H1 (cell line): ENCODE data around the gene MRTO4.

Experiments
- CHD1 ChIP-seq: IDR thresholded peaks from 2 replicates; pipeline ENCODE4 v1.6.1; 2012; ENCODE audit warnings: low read depth, low read length, improper control_type of control experiment
- CHD2 ChIP-seq: IDR thresholded peaks from 2 replicates; pipeline ENCODE4 v1.6.1; 2012; ENCODE audit warnings: low read length, improper control_type of control experiment
- HDAC2 ChIP-seq, 2 experiments: fragments of 300-600 bp in 1 of 2; sonication (generic) in 1 of 2; IDR thresholded peaks; 2 replicates each; pipeline ENCODE4 v1.6.1; 2011 to 2012; ENCODE audit warnings: low read depth in 2 of 2, low read length in 2 of 2, mild to moderate bottlenecking in 2 of 2, moderate library complexity in 2 of 2, borderline replicate concordance in 1 of 2, inconsistent platforms in 1 of 2
- POLR2A ChIP-seq, 2 experiments: IDR thresholded peaks; 1 replicate in 1 of 2; 2 replicates in 1 of 2; pipeline ENCODE4 v1.6.1; 2011; ENCODE audit warnings: low read depth in 2 of 2, low read length in 2 of 2, mild to moderate bottlenecking in 2 of 2; ENCODE audit errors: control extremely low read depth in 1 of 2
- RAD21 ChIP-seq, 2 experiments: IDR thresholded peaks in 1 of 2; conservative IDR thresholded peaks in 1 of 2; 2 replicates each; pipeline ENCODE4 v1.6.1; 2011; ENCODE audit warnings: low read depth in 2 of 2, low read length in 2 of 2, improper control_type of control experiment in 1 of 2, inconsistent platforms in 1 of 2, mild to moderate bottlenecking in 1 of 2, moderate library complexity in 1 of 2
- RXRA ChIP-seq: IDR thresholded peaks from 2 replicates; pipeline ENCODE4 v1.6.1; 2011; ENCODE audit warnings: low read depth, mild to moderate bottlenecking, low read length, moderate library complexity; ENCODE audit not compliant: insufficient read depth
- TF ChIP-seq, protein P1 (sequence below), 3 experiments: IDR thresholded peaks; 1 replicate in 2 of 3; 2 replicates in 1 of 3; pipeline versions ENCODE4 v1.5.1 to v1.6.1; 2011; ENCODE audit warnings: low read length in 3 of 3, mild to moderate bottlenecking in 3 of 3, inconsistent platforms in 2 of 3, low read depth in 1 of 3, moderate library complexity in 1 of 3; ENCODE audit not compliant: insufficient read depth in 1 of 3; ENCODE audit errors: control extremely low read depth in 1 of 3

DNA sequence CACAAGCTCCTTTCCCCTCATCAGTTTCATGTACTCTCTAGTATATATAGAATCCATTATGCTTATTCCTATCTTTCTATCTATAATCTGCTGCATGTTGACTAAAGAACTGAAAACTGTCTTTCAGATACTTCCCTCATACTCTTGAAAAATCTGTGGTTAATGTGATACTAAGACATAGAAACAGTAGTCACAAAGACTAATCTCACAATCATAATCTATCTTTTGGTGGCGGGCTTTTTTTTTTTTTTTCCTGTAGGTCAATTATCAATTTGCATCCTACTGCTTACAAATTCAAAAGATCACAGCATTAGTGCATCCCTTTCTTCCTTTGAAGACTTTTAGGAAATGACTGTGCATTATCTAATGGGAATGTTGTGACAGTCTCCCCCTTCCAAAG lies 46.2 kb upstream of the MRTO4 start:
- TF ChIP-seq HDAC2 (IDR thresholded peaks at IDR 0.05; ENCODE audit: borderline replicate concordance in 1 of 2, low read depth in 2 of 2, low read length in 2 of 2) (no peak), POLR2A (IDR thresholded peaks at IDR 0.05; ENCODE audit: control extremely low read depth in 1 of 2, low read depth in 2 of 2, low read length in 2 of 2) (no peak), CHD2 (no peak), CHD1 (no peak), RAD21 (IDR thresholded peaks at IDR 0.05 in 1 of 2, conservative IDR thresholded peaks at IDR 0.05 in 1 of 2; ENCODE audit: low read depth in 2 of 2, low read length in 2 of 2) (no peak), RXRA (no peak)
- TF ChIP-seq, protein P1, sequence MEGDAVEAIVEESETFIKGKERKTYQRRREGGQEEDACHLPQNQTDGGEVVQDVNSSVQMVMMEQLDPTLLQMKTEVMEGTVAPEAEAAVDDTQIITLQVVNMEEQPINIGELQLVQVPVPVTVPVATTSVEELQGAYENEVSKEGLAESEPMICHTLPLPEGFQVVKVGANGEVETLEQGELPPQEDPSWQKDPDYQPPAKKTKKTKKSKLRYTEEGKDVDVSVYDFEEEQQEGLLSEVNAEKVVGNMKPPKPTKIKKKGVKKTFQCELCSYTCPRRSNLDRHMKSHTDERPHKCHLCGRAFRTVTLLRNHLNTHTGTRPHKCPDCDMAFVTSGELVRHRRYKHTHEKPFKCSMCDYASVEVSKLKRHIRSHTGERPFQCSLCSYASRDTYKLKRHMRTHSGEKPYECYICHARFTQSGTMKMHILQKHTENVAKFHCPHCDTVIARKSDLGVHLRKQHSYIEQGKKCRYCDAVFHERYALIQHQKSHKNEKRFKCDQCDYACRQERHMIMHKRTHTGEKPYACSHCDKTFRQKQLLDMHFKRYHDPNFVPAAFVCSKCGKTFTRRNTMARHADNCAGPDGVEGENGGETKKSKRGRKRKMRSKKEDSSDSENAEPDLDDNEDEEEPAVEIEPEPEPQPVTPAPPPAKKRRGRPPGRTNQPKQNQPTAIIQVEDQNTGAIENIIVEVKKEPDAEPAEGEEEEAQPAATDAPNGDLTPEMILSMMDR (IDR thresholded peaks at IDR 0.05; ENCODE audit: control extremely low read depth in 1 of 3, insufficient read depth in 1 of 3, low read depth in 1 of 3, low read length in 3 of 3) = no peak
